Measurements from ENCODE around the gene TMED4.
A peak's percentile ranks its signal among the peaks of the same experiment; 100 is the strongest.
"Not testable (repeated sequence)": the region's sequence is repeated elsewhere in the genome, so short reads cannot be mapped to it uniquely, and the experiment has no call there.

Gene TMED4

GRCh38 chr7:44572771-44573170 lies 9.3 kb downstream of the TMED4 start:
- in situ Hi-C loops (cut with HindIII; ENCODE audit: low pct_unique_long_range_greater_than_20kb, low sequenced_read_pairs): no loop called here
- DNase-seq (ENCODE audit: low read depth in 1 of 2, low spot score in 1 of 2): no peak
- TF ChIP-seq JUND (IDR thresholded peaks at IDR 0.05; ENCODE audit: low read depth): no peak

GRCh38 chr7:44569959-44570358 lies 12.1 kb downstream of the TMED4 start:
- no peak for DNase-seq (ENCODE audit: low read depth in 1 of 2, low spot score in 1 of 2)
- no peak for TF ChIP-seq JUND (IDR thresholded peaks at IDR 0.05; ENCODE audit: low read depth)
- in situ Hi-C loops (cut with HindIII; ENCODE audit: low pct_unique_long_range_greater_than_20kb, low sequenced_read_pairs): no loop called here

GRCh38 chr7:44568771-44569560 lies 13.1 kb downstream of the TMED4 start:
- TF ChIP-seq JUND (IDR thresholded peaks at IDR 0.05; ENCODE audit: low read depth): no peak
- in situ Hi-C loops (cut with HindIII; ENCODE audit: low pct_unique_long_range_greater_than_20kb, low sequenced_read_pairs): no loop called here
- no peak for DNase-seq (ENCODE audit: low read depth in 1 of 2, low spot score in 1 of 2)

GRCh38 chr7:44567884-44568283 lies 14.1 kb downstream of the TMED4 start:
- DNase-seq (ENCODE audit: low read depth in 1 of 2, low spot score in 1 of 2): no peak
- TF ChIP-seq JUND (IDR thresholded peaks at IDR 0.05; ENCODE audit: low read depth): no peak
- in situ Hi-C loops (cut with HindIII; ENCODE audit: low pct_unique_long_range_greater_than_20kb, low sequenced_read_pairs): no loop called here

- in situ Hi-C loops (cut with HindIII; ENCODE audit: low pct_unique_long_range_greater_than_20kb, low sequenced_read_pairs): no loop called here
- no peak for TF ChIP-seq JUND (IDR thresholded peaks at IDR 0.05; ENCODE audit: low read depth)
- no peak for DNase-seq (ENCODE audit: low read depth in 1 of 2, low spot score in 1 of 2)
Measured at GRCh38 chr7:44566680-44567079, 15.4 kb downstream of the TMED4 start.

GRCh38 chr7:44565795-44566559 lies 16.1 kb downstream of the TMED4 start:
- DNase-seq (ENCODE audit: low read depth in 1 of 2, low spot score in 1 of 2): no peak
- no peak for TF ChIP-seq JUND (IDR thresholded peaks at IDR 0.05; ENCODE audit: low read depth)
- in situ Hi-C loops (cut with HindIII; ENCODE audit: low pct_unique_long_range_greater_than_20kb, low sequenced_read_pairs): no loop called here

GRCh38 chr7:44565097-44565794 lies 16.8 kb downstream of the TMED4 start:
- TF ChIP-seq JUND (IDR thresholded peaks at IDR 0.05; ENCODE audit: low read depth): no peak
- peak; percentile 54 to 78 for DNase-seq (ENCODE audit: low read depth in 1 of 2, low spot score in 1 of 2)
- in situ Hi-C loops (cut with HindIII; ENCODE audit: low pct_unique_long_range_greater_than_20kb, low sequenced_read_pairs): no loop called here

- in situ Hi-C loops (cut with HindIII; ENCODE audit: low pct_unique_long_range_greater_than_20kb, low sequenced_read_pairs): no loop called here
- DNase-seq (ENCODE audit: low read depth in 1 of 2, low spot score in 1 of 2): no peak
- no peak for TF ChIP-seq JUND (IDR thresholded peaks at IDR 0.05; ENCODE audit: low read depth)
Measured at GRCh38 chr7:44564606-44565005, 17.4 kb downstream of the TMED4 start.

GRCh38 chr7:44563171-44563679 lies 18.8 kb downstream of the TMED4 start:
- DNase-seq (ENCODE audit: low read depth in 1 of 2, low spot score in 1 of 2): no peak
- no peak for TF ChIP-seq JUND (IDR thresholded peaks at IDR 0.05; ENCODE audit: low read depth)
- in situ Hi-C loops (cut with HindIII; ENCODE audit: low pct_unique_long_range_greater_than_20kb, low sequenced_read_pairs): no loop called here

- in situ Hi-C loops (cut with HindIII; ENCODE audit: low pct_unique_long_range_greater_than_20kb, low sequenced_read_pairs); DNase-seq (ENCODE audit: low read depth in 1 of 2, low spot score in 1 of 2): not testable (repeated sequence)
Measured at GRCh38 chr7:44562622-44562962, 19.4 kb downstream of the TMED4 start.

GRCh38 chr7:44561962-44562621 lies 19.9 kb downstream of the TMED4 start:
- no peak for TF ChIP-seq JUND (IDR thresholded peaks at IDR 0.05; ENCODE audit: low read depth)
- in situ Hi-C loops (cut with HindIII; ENCODE audit: low pct_unique_long_range_greater_than_20kb, low sequenced_read_pairs): no loop called here
- DNase-seq (ENCODE audit: low read depth in 1 of 2, low spot score in 1 of 2): no peak

- TF ChIP-seq JUND (IDR thresholded peaks at IDR 0.05; ENCODE audit: low read depth): no peak
- in situ Hi-C loops (cut with HindIII; ENCODE audit: low pct_unique_long_range_greater_than_20kb, low sequenced_read_pairs): no loop called here
- no peak for DNase-seq (ENCODE audit: low read depth in 1 of 2, low spot score in 1 of 2)
Measured at GRCh38 chr7:44561481-44561880, 20.6 kb downstream of the TMED4 start.

Measured in T47D (cell line).